Neural cell (in vitro differentiated cells): Measurements from ENCODE around the gene RAD23B.

Experiments used
- CTCF ChIP-seq: fragments of 450-650 bp; IDR thresholded peaks from 2 replicates; pipeline ENCODE4 v1.5.1; 2014; ENCODE audit warnings: antibody characterized with exemption, mild to moderate bottlenecking, moderate library complexity; ENCODE audit not compliant: poor library complexity, severe bottlenecking
- EZH2 ChIP-seq: fragments of 200-600, 300-800 bp; shearing (Covaris generic), sonication (generic); IDR thresholded peaks from 2 replicates; pipeline ENCODE4 v1.6.1; 2014; ENCODE audit warnings: antibody characterized with exemption, low read length, borderline replicate concordance, mild to moderate bottlenecking; ENCODE audit not compliant: insufficient read depth, poor library complexity, severe bottlenecking
- MXI1 ChIP-seq: fragments of 450-650 bp; conservative IDR thresholded peaks from 2 replicates; pipeline ENCODE4 v1.6.1; 2014; ENCODE audit warnings: antibody characterized with exemption, mild to moderate bottlenecking; ENCODE audit not compliant: poor library complexity, severe bottlenecking
- POLR2AphosphoS5 ChIP-seq: IDR thresholded peaks from 2 replicates; pipeline ENCODE4 v1.6.1; 2012
- REST ChIP-seq: IDR thresholded peaks from 2 replicates; pipeline ENCODE4 v1.6.1; 2012; ENCODE audit warnings: borderline replicate concordance
- TAF1 ChIP-seq: IDR thresholded peaks from 2 replicates; pipeline ENCODE4 v1.6.1; 2012; ENCODE audit warnings: low read depth

GRCh38 chr9:107249131-107249533, 33.9 kb upstream of the RAD23B start:
- TF ChIP-seq CTCF (no peak), REST (no peak), TAF1 (no peak), EZH2 (no peak), POLR2AphosphoS5 (no peak), MXI1 (no peak)
